Measurements from ENCODE around the gene UQCRHL. TPM values are rescaled to one million over a fixed set of nuclear protein-coding genes. Genes with fewer than 3 reads are reported as not detected.
"Not testable (repeated sequence)": the region's sequence is repeated elsewhere in the genome, so short reads cannot be mapped to it uniquely, and the experiment has no call there.

The UQCRHL gene
- total RNA-seq, 1 experiment from 2014 or later: 11.2 TPM

DNA sequence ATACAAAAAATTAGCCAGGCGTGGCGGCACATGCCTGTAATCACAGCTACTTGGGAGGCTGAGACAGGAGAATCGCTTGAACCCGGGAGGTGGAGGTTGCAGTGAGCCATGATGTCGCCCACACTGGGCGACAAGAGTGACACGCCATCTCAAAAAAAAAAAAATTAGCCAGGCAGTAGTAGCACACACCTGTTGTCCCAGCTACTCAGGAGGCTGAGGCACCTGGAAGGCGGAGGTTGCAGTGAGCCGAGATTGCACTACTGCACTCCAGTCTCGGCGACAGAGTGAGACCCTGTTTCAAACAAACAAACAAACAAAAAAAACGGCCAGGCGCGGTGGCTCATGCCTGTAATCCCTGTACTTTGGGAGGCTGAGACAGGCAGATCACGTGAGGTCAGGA is 20.1 kb upstream of the UQCRHL start:
- H3K27me3 ChIP-seq (ENCODE audit: low read length); H3K27ac ChIP-seq (ENCODE audit: low read length); H3K9me3 ChIP-seq (ENCODE audit: low read length); H3K9ac ChIP-seq (ENCODE audit: low read length); H3F3A ChIP-seq (ENCODE audit: low read length, unreplicated experiment); CTCF ChIA-PET; H3K36me3 ChIP-seq (ENCODE audit: low read depth, low read length); ATAC-seq; POLR2A ChIA-PET (ENCODE audit: unreplicated experiment); intact Hi-C loops (cut with micrococcal nuclease); H2AFZ ChIP-seq (ENCODE audit: low read length); BruUV-seq (replicated peaks); DNase-seq; H3K4me2 ChIP-seq (ENCODE audit: low read length); H4K20me1 ChIP-seq (ENCODE audit: low read length); H3K4me3 ChIP-seq (ENCODE audit: low read length); H3K79me2 ChIP-seq (ENCODE audit: low read length); H3K9me2 ChIP-seq (replicated peaks; ENCODE audit: low read length): not testable (repeated sequence)
- peaks cover 17% of the 10 kb centered on the region for H3K4me1 ChIP-seq (ENCODE audit: insufficient read depth, low read length)

DNA sequence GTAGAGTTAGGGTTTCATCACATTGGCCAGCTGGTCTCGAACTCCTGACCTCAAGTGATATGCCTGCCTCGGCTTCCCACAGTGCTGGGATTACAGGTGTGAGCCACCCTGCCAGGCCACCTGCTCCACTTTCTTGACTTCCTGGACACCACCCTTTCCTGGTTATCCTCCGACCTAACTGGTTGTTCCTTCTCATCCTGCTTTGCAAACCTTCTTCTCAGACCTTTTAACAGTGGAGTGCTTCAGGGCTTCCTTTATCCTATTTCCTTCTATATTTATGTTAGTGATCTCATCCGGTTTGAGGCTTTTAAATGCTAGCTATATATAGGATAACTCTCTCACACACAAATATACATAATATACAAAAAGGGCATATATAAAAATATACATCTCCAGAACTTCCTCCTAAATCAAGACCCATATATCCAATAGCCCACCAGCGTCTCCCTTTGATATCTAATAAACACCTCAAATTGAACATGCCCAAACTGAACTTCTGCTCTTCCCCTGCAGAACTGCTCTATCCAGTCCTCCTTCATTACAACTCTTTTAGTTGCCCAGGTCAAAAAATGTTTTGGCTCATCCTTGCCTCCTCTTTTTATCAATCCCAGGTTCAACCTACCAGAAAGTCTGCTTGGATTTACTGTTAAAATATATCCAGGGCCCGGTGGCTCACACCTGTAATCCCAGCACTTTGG is 19.5 kb upstream of the UQCRHL start:
- H2AFZ ChIP-seq (ENCODE audit: low read length): no peak overlapping the region
- no peak overlapping the region for H3K4me3 ChIP-seq (ENCODE audit: low read length)
- ChIA-PET CTCF (no interaction called here), POLR2A (ENCODE audit: unreplicated experiment) (no interaction called here)
- H3K9me3 ChIP-seq (ENCODE audit: low read length): no peaks in the 10 kb centered on the region
- no peaks in the 10 kb centered on the region for H4K20me1 ChIP-seq (ENCODE audit: low read length)
- no peak for ATAC-seq
- BruUV-seq (replicated peaks): no TSS peak
- no peak for DNase-seq
- H3F3A ChIP-seq (ENCODE audit: low read length, unreplicated experiment): no peaks in the 10 kb centered on the region
- no peaks in the 10 kb centered on the region for H3K27me3 ChIP-seq (ENCODE audit: low read length)
- no peaks in the 10 kb centered on the region for H3K9me2 ChIP-seq (replicated peaks; ENCODE audit: low read length)
- no peak for TF ChIP-seq EZH2phosphoT487 (IDR thresholded peaks at IDR 0.05; ENCODE audit: borderline replicate concordance, low read length)
- TF ChIP-seq EZH2 (IDR thresholded peaks at IDR 0.05; ENCODE audit: low read length, unreplicated experiment): no peak
- TF ChIP-seq, protein P1, sequence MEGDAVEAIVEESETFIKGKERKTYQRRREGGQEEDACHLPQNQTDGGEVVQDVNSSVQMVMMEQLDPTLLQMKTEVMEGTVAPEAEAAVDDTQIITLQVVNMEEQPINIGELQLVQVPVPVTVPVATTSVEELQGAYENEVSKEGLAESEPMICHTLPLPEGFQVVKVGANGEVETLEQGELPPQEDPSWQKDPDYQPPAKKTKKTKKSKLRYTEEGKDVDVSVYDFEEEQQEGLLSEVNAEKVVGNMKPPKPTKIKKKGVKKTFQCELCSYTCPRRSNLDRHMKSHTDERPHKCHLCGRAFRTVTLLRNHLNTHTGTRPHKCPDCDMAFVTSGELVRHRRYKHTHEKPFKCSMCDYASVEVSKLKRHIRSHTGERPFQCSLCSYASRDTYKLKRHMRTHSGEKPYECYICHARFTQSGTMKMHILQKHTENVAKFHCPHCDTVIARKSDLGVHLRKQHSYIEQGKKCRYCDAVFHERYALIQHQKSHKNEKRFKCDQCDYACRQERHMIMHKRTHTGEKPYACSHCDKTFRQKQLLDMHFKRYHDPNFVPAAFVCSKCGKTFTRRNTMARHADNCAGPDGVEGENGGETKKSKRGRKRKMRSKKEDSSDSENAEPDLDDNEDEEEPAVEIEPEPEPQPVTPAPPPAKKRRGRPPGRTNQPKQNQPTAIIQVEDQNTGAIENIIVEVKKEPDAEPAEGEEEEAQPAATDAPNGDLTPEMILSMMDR (conservative IDR thresholded peaks at IDR 0.05; ENCODE audit: low read depth, low read length): no peak
- no peak overlapping the region for H3K4me2 ChIP-seq (ENCODE audit: low read length)
- H3K4me1 ChIP-seq (ENCODE audit: insufficient read depth, low read length): peaks cover 11% of the 10 kb centered on the region
- no peak overlapping the region for H3K9ac ChIP-seq (ENCODE audit: low read length)
- no peak overlapping the region for H3K27ac ChIP-seq (ENCODE audit: low read length)
- 0 out of 2 replicates have a peak, but pooled peaks cover 3% of the 10 kb centered on the region for H3K79me2 ChIP-seq (ENCODE audit: low read length)
- intact Hi-C loops (cut with micrococcal nuclease): no loop called here
- H3K36me3 ChIP-seq (ENCODE audit: low read depth, low read length): no peaks in the 10 kb centered on the region

DNA sequence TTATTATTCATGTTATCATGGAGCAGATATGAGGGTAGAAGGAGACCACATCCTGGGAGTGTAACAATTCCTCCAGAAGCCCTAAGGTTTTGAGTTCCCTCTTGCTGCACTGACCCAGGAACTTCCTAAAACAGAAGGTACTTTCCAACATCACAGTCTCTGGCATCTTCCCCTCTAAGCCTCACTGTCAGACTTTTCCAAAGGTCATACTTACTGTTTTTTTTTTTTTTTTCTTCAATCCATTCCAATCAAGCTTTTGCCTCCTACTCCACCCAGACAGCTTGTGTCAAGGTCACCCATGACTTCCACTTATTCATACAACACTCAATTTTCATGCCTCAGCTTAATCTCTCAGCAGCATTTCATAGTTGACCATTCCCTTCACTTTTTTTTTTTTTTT is 18.4 kb upstream of the UQCRHL start:
- Histone ChIP-seq H4K20me1 (ENCODE audit: low read length) (no peaks in the 10 kb centered on the region), H3K9me2 (replicated peaks; ENCODE audit: low read length) (no peaks in the 10 kb centered on the region), H3K9me3 (ENCODE audit: low read length) (no peaks in the 10 kb centered on the region), H3K4me2 (ENCODE audit: low read length) (no peak overlapping the region), H3F3A (ENCODE audit: low read length, unreplicated experiment) (no peaks in the 10 kb centered on the region), H3K36me3 (ENCODE audit: low read depth, low read length) (no peaks in the 10 kb centered on the region), H3K27ac (ENCODE audit: low read length) (no peak overlapping the region), H3K27me3 (ENCODE audit: low read length) (no peaks in the 10 kb centered on the region), H3K4me1 (ENCODE audit: insufficient read depth, low read length) (peaks cover 11% of the 10 kb centered on the region), H3K4me3 (ENCODE audit: low read length) (no peak overlapping the region), H2AFZ (ENCODE audit: low read length) (no peak overlapping the region), H3K9ac (ENCODE audit: low read length) (no peak overlapping the region), H3K79me2 (ENCODE audit: low read length) (no peaks in the 10 kb centered on the region)
- ChIA-PET POLR2A (ENCODE audit: unreplicated experiment) (no interaction called here), CTCF (no interaction called here)
- TF ChIP-seq EZH2 (IDR thresholded peaks at IDR 0.05; ENCODE audit: low read length, unreplicated experiment): no peak
- TF ChIP-seq EZH2phosphoT487 (IDR thresholded peaks at IDR 0.05; ENCODE audit: borderline replicate concordance, low read length): no peak
- TF ChIP-seq, protein P1 (conservative IDR thresholded peaks at IDR 0.05; ENCODE audit: low read depth, low read length): no peak
- DNase-seq: no peak
- no TSS peak for BruUV-seq (replicated peaks)
- intact Hi-C loops (cut with micrococcal nuclease): no loop called here
- ATAC-seq: no peak

Measured in PC-3 (cell line).